ENCODE measurements around the gene RPS6KA2. TPM values are rescaled to one million over a fixed set of nuclear protein-coding genes. Genes with fewer than 3 reads are reported as not detected.
"Not testable (repeated sequence)": the region's sequence is repeated elsewhere in the genome, so short reads cannot be mapped to it uniquely, and the experiment has no call there.

Gene RPS6KA2
- total RNA-seq, 2 donors from 2014 or later: 2.9 to 4.0 TPM

GRCh38 chr6:166411721-166412151 lies 215.3 kb downstream of the RPS6KA2 start:
- Mint-ChIP-seq H3K36me3 (peaks cover 14 to 18% of the 10 kb centered on the region in 2 donors), H3K9me3 (peaks cover 12 to 15% of the 10 kb centered on the region in 2 donors), H3K27ac (peak overlapping the region in 1 of 2 donors; percentile 37)
- DNase-seq (ENCODE audit: low spot score in 2 of 2) (peak in 1 of 2 donors; percentile 47), ATAC-seq (peak; percentile 65 to 75)

DNA sequence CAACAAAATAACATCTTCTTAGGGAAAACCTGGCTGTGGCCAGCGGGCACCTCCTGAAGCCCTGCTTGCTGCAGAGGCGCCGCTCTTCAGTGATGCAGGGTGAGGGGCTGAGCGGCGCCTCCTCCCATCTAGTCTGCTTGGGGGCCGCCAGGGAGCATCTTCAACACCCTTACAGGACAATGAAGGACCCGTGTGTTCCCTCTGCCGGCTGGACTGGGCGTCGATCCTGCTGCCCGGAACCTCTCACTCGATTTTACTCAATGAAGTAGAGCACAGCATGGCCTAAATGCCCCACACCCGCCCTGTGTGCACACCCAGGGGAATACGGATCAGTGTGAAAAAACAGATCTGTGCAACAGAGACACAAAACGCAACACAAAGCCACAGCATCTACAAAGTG lies 215.8 kb downstream of the RPS6KA2 start:
- peaks cover 7 to 11% of the 10 kb centered on the region in 2 donors for H3K9me3 Mint-ChIP-seq
- ATAC-seq (peak in 1 of 2 donors; percentile 39), DNase-seq (ENCODE audit: low spot score in 2 of 2) (peak in 1 of 2 donors; percentile 26)
- H3K27ac Mint-ChIP-seq: no peak overlapping the region
- peaks cover 9 to 13% of the 10 kb centered on the region in 2 donors for H3K36me3 Mint-ChIP-seq

GRCh38 chr6:166410426-166410935 lies 216.6 kb downstream of the RPS6KA2 start:
- H3K27ac Mint-ChIP-seq: no peak overlapping the region
- H3K9me3 Mint-ChIP-seq: peaks cover 0 to 5% of the 10 kb centered on the region in 2 donors
- peak in 1 of 2 donors; percentile 9 for DNase-seq (ENCODE audit: low spot score in 2 of 2)
- no peak for ATAC-seq
- H3K36me3 Mint-ChIP-seq: peaks cover 1 to 5% of the 10 kb centered on the region in 2 donors

- Mint-ChIP-seq H3K9me3 (no peaks in the 10 kb centered on the region), H3K36me3 (no peaks in the 10 kb centered on the region), H3K27ac (peak overlapping the region in 1 of 2 donors; percentile 12)
- ATAC-seq (no peak), DNase-seq (ENCODE audit: low spot score in 2 of 2) (peak in 1 of 2 donors; percentile 7)
Observed at GRCh38 chr6:166408936-166409755, 217.9 kb downstream of the RPS6KA2 start.

DNA sequence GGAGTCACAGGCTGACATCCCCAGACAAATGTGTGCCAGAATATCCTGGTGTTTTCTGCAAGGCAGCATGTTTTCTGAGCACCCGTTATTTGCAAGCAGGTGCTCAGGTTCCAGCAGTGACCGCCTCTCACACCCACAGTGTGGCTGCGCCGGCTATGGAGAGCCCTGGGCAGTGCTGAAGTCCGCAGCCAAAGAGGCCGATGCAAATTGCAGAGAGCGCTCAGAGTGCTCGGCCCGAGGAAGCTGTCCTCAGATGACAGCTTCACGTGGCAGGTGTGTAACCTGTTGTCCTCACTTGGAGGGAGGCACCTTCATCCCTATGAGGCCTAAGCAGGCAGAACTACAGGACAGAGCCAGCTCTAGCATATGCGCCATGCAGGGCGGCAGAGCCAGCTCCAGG lies 220.9 kb downstream of the RPS6KA2 start:
- H3K9me3 Mint-ChIP-seq: no peaks in the 10 kb centered on the region
- no peak overlapping the region for H3K27ac Mint-ChIP-seq
- DNase-seq (ENCODE audit: low spot score in 2 of 2): peak in 1 of 2 donors; percentile 39
- no peaks in the 10 kb centered on the region for H3K36me3 Mint-ChIP-seq
- ATAC-seq: no peak

- no peaks in the 10 kb centered on the region for H3K36me3 Mint-ChIP-seq
- no peak overlapping the region for H3K27ac Mint-ChIP-seq
- DNase-seq (ENCODE audit: low spot score in 2 of 2) (peak in 1 of 2 donors; percentile 35), ATAC-seq (no peak)
- H3K9me3 Mint-ChIP-seq: no peaks in the 10 kb centered on the region
Observed at GRCh38 chr6:166405386-166405785, 221.7 kb downstream of the RPS6KA2 start.

DNA sequence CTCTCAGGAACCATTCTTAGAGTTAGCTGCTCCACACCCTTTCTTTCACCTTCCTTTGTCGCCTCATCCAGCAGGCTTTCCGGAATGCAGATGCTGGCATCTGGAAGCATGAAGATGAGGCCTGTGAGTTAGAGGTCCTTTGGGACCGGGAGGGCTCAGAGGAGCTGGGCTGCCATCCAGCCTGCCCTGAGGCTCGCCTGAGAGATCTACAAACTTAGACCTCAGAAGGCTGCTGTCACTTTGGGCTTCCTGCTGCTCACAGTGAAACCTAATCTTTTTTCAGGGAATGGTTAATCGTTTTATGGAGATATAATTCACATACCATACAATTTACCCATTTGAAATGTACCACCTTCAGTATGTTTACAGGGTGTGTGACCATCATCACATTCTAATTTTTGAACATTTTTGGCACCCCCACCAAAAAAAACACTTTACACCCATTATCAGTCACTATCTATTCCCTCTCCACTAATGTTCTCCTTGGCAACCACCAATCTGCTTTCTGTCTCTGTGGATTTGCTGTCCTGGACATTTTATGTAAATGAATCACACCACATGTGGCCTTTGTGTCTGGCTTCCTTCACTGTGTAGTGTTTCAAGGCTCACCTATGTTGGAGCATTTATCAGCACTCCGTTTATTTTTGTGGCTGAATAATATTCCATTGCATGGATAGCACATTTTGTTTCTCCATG lies 224.3 kb downstream of the RPS6KA2 start:
- DNase-seq (ENCODE audit: low spot score in 2 of 2) (peak in 1 of 2 donors; percentile 2), ATAC-seq (no peak)
- no peaks in the 10 kb centered on the region for H3K9me3 Mint-ChIP-seq
- no peak overlapping the region for H3K27ac Mint-ChIP-seq
- H3K36me3 Mint-ChIP-seq: no peaks in the 10 kb centered on the region

- H3K36me3 Mint-ChIP-seq, H3K27ac Mint-ChIP-seq, H3K9me3 Mint-ChIP-seq: not testable (repeated sequence)
- peak in 1 of 2 donors; percentile 50 for DNase-seq (ENCODE audit: low spot score in 2 of 2)
- ATAC-seq: peak; percentile 83 to 88
Observed at GRCh38 chr6:166400649-166401250, 226.3 kb downstream of the RPS6KA2 start.

- H3K27ac Mint-ChIP-seq: no peak overlapping the region
- no peak for DNase-seq (ENCODE audit: low spot score in 2 of 2)
- ATAC-seq: no peak
Observed at GRCh38 chr6:166400181-166400580, 226.9 kb downstream of the RPS6KA2 start.

DNA sequence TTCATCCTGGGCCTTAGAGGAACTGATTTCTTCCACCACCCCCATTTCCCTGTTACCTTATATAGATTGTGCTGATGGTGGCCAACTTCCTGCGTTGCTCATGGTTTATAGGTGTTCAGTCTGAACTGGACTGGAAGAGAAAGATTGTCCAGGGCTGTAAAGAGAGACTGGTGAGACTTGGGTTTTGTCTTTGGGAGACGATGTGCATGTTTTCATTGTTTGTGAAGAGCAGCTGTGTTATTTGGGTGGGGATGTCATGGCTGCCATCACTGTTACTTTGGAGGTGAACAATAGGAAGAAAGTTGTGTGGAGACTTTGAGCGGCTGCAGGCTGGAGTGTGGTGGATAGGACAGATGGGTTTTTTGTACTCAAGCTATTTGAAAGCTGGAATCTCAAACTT lies 228.7 kb downstream of the RPS6KA2 start:
- H3K36me3 Mint-ChIP-seq: no peaks in the 10 kb centered on the region
- H3K9me3 Mint-ChIP-seq: no peaks in the 10 kb centered on the region

More at GRCh38 chr6:166400181-166400580, 226.9 kb downstream of the RPS6KA2 start:
- no peaks in the 10 kb centered on the region for H3K9me3 Mint-ChIP-seq
- H3K36me3 Mint-ChIP-seq: no peaks in the 10 kb centered on the region

GRCh38 chr6:166397849-166398248 lies 229.2 kb downstream of the RPS6KA2 start:
- Mint-ChIP-seq H3K27ac (no peak overlapping the region), H3K9me3 (no peaks in the 10 kb centered on the region), H3K36me3 (no peaks in the 10 kb centered on the region)
- DNase-seq (ENCODE audit: low spot score in 2 of 2) (no peak), ATAC-seq (no peak)

More for the DNA sequence above, 228.7 kb downstream of the RPS6KA2 start:
- no peak overlapping the region for H3K27ac Mint-ChIP-seq
- no peak for DNase-seq (ENCODE audit: low spot score in 2 of 2)
- ATAC-seq: no peak

DNA sequence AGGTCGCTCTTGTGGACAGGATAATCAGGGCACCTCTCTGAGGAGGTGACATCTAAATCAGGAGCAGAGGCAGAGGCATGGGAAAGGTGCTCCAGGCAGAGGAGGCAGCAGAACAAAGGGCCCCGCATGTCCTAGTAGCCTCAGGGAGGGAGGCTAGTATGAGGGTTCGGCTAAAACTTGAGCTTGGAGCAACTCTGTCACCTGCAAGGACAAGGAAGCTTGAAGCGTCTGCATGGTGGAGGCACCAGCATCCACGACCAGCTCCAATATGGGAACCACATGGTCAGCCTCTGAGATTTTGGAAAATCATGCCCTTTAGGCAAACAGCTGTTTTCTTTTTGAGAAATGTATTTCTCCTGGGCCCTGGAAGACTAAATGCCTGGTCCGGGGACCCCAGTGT lies 231.3 kb downstream of the RPS6KA2 start:
- no peak for ATAC-seq

DNA sequence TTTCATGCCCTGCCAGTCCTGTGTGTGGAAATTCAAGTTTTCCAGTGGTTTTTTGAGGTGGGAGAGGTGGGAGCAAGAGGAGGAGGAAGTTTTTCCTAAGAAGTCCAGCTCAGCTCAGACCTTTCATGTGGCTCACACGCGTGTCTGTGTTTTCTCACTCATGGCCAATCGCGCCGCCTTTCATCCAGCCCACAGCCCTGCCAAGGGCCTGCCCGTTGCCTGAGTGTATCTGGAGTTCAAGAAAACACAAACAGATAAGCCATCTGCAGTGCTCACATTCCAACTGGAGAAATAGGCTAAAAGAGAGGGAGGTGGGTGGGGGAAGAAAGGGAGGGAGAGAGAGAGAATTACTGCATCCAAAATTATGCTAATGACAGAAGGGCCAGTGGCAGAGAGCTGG lies 231.7 kb downstream of the RPS6KA2 start:
- no peak for DNase-seq (ENCODE audit: low spot score in 2 of 2)
- Mint-ChIP-seq H3K27ac (no peak overlapping the region), H3K36me3 (no peaks in the 10 kb centered on the region), H3K9me3 (no peaks in the 10 kb centered on the region)
- no peak for ATAC-seq

More for the DNA sequence above, 231.3 kb downstream of the RPS6KA2 start:
- H3K36me3 Mint-ChIP-seq: no peaks in the 10 kb centered on the region
- no peak for DNase-seq (ENCODE audit: low spot score in 2 of 2)
- no peak overlapping the region for H3K27ac Mint-ChIP-seq
- H3K9me3 Mint-ChIP-seq: no peaks in the 10 kb centered on the region

GRCh38 chr6:166394036-166394892 lies 232.8 kb downstream of the RPS6KA2 start:
- no peak for DNase-seq (ENCODE audit: low spot score in 2 of 2)
- ATAC-seq: no peak
- Mint-ChIP-seq H3K36me3 (no peaks in the 10 kb centered on the region), H3K27ac (peak overlapping the region in 1 of 2 donors; percentile 33), H3K9me3 (no peaks in the 10 kb centered on the region)

DNA sequence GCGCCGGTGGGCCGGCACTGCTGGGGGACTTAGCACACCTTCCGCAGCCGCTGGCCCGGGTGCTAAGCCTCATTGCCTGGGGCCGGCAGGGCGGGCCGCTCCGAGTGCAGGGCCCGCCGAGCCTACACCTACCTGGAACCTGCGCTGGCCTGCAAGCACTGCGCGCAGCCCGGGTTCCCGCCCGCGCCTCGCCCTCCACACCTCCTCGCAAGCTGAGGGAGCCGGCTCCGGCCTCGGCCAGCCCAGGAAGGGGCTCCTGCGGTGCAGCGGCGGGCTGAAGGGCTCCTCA lies 233.6 kb downstream of the RPS6KA2 start:
- Mint-ChIP-seq H3K27ac (no peak overlapping the region), H3K9me3 (no peaks in the 10 kb centered on the region), H3K36me3 (no peaks in the 10 kb centered on the region)
- DNase-seq (ENCODE audit: low spot score in 2 of 2): no peak
- no peak for ATAC-seq
